RPMI8226 (cell line): ENCODE data around the gene CDK14.
"Not testable (repeated sequence)": the region's sequence is repeated elsewhere in the genome, so short reads cannot be mapped to it uniquely, and the experiment has no call there.

Experiments
- DNase-seq: peaks from one replicate; pipeline ENCODE4 v3.0.0-alpha.2; 2015

Gene CDK14

GRCh38 chr7:91135703-91136430 lies 539.7 kb downstream of the CDK14 start:
- DNase-seq = no peak

- DNase-seq = no peak
Measured at GRCh38 chr7:91137153-91137787, 541.1 kb downstream of the CDK14 start.

GRCh38 chr7:91137788-91138368 lies 541.8 kb downstream of the CDK14 start:
- no peak for DNase-seq

- no peak for DNase-seq
Measured at GRCh38 chr7:91140286-91140685, 544.2 kb downstream of the CDK14 start.

GRCh38 chr7:91140982-91141381 lies 544.9 kb downstream of the CDK14 start:
- no peak for DNase-seq

- DNase-seq = no peak
Measured at GRCh38 chr7:91142743-91143142, 546.6 kb downstream of the CDK14 start.

- DNase-seq = no peak
Measured at GRCh38 chr7:91149341-91150246, 553.5 kb downstream of the CDK14 start.

- DNase-seq = no peak
Measured at GRCh38 chr7:91151916-91152315, 555.8 kb downstream of the CDK14 start.

- no peak for DNase-seq
Measured at GRCh38 chr7:91156316-91157185, 560.4 kb downstream of the CDK14 start.

- DNase-seq = no peak
Measured at GRCh38 chr7:91157579-91158320, 561.6 kb downstream of the CDK14 start.

- DNase-seq = no peak
Measured at GRCh38 chr7:91162436-91162835, 566.3 kb downstream of the CDK14 start.

- DNase-seq = no peak
Measured at GRCh38 chr7:91164506-91164905, 568.4 kb downstream of the CDK14 start.

GRCh38 chr7:91165006-91165845 lies 569.1 kb downstream of the CDK14 start:
- DNase-seq = peak; percentile 28

GRCh38 chr7:91165846-91166230 lies 569.7 kb downstream of the CDK14 start:
- DNase-seq = no peak

- no peak for DNase-seq
Measured at GRCh38 chr7:91168871-91169829, 573.0 kb downstream of the CDK14 start.

- DNase-seq = no peak
Measured at GRCh38 chr7:91169830-91170191, 573.7 kb downstream of the CDK14 start.

- DNase-seq = not testable (repeated sequence)
Measured at GRCh38 chr7:91173265-91173664, 577.1 kb downstream of the CDK14 start.

GRCh38 chr7:91180746-91181145 lies 584.6 kb downstream of the CDK14 start:
- no peak for DNase-seq

GRCh38 chr7:91181949-91182348 lies 585.8 kb downstream of the CDK14 start:
- no peak for DNase-seq
